ENCODE results near the gene CRIP3.

The CRIP3 gene

DNA sequence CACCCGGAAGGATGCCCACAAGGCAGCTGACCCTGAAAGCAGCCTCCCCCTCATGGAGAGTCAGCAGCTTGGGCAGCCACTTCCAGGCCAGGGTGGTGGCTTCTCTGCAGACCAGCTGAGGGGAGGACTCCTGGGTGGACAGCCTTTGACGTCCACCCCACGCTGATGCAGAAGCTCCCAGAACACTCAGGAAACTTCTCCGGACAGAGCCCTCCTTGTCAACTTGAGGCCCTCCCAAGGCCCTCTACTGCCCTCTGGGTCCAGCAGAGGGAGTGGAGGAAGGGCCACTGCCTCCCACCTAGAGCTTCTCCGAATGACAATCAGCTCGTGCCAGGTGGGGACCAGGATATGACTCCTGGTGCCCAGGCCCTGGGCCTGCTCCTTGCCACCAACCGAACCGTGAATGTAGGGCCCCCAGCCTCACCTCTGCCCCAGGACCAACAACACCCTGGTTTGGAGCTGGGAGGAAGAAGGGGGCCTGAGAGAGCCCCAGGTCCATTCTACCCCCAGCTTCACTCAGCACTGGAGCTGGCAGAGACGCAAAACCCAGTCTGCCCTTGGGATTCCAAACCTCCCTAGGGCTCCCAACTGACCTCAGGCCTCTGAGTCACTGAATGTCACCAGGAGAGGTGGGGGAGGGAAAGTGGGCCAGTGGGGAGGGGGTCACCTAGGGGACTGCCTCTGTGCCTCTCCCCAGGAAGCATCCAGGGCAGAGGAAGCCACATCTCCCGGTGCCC lies 21.5 kb downstream of the CRIP3 start:
- DNase-seq: no peak

DNA sequence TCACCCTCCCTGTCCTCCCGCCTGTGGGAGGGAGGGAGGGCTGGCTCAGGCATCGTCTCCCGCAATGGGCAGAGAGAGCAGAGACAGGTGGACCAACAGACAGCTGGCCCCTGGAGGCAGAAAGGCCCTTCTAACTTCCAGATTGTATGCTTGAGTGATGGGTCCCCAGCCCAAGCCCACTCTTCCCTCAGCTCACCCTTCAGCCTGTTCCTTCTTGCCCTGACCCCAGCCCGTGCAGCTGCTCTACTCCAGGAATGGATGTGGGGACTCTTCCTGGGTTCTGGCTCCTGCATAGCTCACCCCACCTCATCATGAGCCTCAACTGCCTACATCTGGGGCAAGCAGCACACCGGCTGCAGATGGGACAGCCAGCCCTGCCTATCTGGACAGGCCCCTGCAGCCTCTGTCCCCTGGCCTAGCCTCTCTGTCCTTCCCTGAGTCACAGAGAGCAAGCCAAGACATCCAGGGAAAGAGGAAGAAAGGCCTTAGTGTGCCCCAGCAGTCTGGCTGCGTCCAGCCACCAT lies 22.1 kb downstream of the CRIP3 start:
- no peak for DNase-seq

GRCh38 chr6:43285832-43286231 lies 22.8 kb downstream of the CRIP3 start:
- no peak for DNase-seq

- DNase-seq: no peak
Measured at GRCh38 chr6:43284991-43285781, 23.4 kb downstream of the CRIP3 start.

GRCh38 chr6:43283905-43284304 lies 24.7 kb downstream of the CRIP3 start:
- DNase-seq: no peak

DNA sequence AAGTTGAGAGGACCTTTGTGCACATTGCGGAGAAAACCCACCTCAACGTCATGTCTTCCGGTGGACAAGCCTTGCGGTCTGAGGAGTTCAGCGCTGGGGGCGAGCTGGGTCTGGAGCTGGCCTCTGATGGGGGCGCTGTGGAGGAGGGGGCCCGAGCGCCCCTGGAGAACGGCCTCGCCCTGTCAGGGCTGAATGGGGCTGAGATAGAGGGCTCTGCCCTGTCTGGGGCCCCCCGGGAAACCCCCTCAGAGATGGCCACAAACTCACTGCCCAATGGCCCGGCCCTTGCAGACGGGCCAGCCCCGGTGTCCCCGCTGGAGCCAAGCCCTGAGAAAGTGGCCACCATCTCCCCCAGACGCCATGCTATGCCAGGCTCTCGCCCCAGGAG lies 25.1 kb downstream of the CRIP3 start:
- no peak for DNase-seq

- DNase-seq: no peak
Measured at GRCh38 chr6:43282636-43283513, 25.8 kb downstream of the CRIP3 start.

GRCh38 chr6:43282060-43282459 lies 26.6 kb downstream of the CRIP3 start:
- no peak for DNase-seq

DNA sequence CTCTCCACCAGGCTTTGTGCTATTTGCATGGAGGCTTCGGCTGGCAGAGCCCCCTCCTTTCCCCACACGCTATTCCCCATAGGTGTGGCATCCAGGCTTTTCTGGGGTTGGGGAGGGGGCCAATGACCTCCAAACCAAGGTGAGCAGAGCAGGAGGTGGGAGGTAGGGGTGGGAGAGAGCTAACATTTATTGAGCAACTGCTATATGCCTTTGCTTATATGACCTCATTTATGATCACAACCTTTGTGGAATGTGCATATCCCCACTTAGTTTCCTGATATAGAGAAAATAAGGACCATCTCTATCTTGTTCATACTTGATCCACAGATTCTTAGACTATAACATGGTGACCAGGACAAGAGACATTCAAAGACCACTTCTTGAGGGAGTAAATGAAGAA lies 28.4 kb downstream of the CRIP3 start:
- no peak for DNase-seq

GRCh38 chr6:43278524-43279078 lies 30.0 kb downstream of the CRIP3 start:
- DNase-seq: no peak

- no peak for DNase-seq
Measured at GRCh38 chr6:43277643-43278523, 30.7 kb downstream of the CRIP3 start.

- DNase-seq: no peak
Measured at GRCh38 chr6:43277306-43277642, 31.4 kb downstream of the CRIP3 start.

DNA sequence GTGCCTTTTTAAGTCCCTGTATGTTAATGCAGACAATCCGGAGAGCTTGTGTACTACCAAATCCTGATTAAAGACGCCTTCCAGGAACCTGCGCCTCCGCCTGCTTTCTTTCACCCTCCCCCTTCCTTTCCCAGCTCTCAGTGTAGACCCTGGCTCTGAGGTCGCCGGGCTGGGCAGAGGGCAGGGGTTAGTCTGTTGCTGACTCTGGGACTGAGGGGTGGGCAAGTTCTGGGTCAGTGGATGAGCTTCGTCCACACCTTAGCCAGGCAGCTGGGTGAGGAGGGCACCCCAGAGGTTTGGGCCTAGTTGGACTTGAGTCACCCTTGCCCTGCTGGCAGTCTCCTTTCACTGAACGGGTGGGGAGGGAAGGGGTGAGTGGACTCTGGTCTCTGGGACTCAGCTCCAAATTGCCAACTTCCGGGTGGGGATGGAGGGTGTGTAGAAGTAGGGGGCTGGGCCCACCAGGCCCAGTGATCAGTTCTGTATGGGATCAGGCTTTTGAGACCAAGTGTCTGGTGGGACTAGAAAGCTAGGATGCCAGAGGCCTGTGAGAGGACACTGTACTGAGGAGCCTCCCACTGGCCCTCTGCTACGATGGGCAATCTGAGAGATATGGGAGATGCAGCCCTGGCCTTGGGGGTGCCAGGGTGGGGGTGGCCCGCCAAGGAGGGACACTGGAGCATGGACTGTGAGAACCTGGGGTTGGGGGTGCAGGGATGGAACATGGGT lies 31.9 kb downstream of the CRIP3 start:
- no peak for DNase-seq

- DNase-seq: peak; percentile 34
Measured at GRCh38 chr6:43275801-43276576, 32.6 kb downstream of the CRIP3 start.

DNA sequence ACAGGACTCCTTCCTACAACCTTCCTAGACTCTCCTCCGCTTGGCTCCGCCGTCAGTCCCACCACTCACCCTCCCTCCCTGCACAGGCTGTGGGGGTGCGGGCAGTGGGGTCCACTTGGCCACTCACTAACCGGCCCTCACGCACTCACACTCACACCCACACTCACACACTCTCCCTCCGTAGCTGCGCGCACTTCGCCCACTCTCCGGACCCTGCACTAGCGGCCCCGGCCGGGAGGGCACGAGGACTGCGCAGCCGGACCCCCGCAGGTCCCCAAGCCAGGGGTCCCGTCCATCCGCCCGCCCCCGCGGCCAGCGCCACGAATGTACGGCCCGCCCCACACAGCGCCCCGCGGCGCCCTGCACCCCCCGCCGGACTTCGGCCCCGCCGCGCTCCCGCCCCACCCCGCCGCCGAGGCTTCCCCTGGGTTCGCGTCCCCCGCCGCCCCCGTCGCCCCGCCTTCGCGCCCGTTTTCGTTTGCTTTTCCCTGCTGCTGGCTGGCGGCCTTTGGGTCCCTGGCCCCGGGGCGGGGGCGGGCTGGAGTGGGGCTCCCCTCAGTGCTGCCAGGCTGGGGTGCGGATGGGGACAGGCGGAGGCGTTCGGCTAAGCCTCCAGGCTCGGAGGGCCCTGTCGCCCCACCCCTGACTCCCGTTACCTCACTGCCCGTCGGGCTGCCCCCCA lies 33.6 kb downstream of the CRIP3 start:
- peak; percentile 33 for DNase-seq

DNA sequence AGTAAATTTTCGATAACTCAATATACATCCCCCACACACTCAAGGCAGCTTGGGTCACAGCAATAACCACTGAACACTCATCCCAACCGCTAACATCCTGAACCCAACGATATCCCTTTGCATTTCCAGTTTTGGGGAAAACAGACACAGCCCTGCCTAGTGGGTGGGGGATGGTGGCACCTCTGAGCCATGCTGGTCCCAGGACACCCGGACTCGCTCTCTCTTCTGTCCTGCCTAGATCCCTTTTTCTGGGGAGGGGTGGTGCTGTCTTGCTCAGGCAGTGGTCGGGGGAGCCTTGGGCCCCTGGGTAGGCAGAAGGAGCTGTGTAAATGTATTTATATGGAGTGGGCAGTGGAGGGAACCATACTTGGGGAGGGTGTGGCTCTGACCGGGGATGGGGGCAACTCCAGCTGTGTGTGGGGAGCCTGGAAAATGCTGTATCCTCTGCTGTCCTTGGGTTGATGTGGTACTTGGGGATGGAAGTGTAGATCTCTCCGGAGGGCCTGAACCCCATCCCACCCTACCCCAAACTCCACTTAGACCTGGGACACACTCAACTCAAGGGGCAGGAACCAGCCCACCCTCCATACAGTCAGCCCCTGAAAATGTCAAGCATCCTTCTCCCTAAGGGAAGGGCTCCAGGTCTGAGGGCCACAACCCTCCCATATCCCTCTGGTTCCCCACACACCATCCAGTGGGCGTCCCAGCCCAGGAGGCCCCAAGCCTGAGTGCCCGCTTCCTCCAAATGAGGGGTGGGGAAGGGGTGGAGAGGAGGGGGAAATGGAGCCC lies 34.3 kb downstream of the CRIP3 start:
- DNase-seq: no peak

DNA sequence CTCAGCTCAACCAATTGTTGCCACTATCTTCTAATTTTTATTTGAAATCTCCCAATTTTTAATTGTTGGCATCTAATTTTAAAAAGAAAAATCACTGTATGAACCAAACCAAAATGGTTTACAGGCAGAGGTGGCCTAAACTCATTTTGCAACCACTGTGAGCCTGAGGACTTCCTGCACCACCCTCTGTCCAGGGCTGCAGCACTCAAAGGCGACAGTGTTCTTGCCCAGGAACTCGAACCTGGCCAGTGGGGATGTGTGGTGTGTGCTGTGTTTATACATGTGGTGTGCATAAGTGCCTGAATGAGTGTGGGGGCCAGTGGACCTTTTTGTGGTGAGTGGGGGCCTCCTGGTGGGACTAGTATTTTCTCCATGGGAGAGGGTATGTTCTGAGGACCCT lies 34.9 kb downstream of the CRIP3 start:
- DNase-seq: no peak

DNA sequence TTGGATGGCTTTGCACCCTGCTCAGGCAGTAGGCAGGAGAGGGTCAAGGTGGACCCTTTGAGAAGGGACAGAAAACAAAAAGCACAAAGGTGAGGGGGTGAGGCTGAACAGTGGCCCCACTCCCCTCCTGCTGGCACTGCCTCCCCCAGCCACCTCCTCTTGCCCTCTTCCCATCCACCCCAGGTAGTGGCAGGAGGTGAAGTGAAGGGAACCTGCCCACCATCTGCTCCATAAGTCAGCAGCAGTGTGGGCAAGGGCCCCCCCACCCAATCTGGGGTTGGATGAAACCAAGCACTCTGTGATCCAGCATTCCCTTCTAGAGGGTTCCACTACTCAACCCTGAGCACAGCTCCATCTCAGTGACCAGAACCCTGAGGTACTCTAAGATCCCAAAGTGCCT lies 36.7 kb downstream of the CRIP3 start:
- no peak for DNase-seq

Data from stimulated activated CD4-positive, alpha-beta T cell treated with anti-CD3 and anti-CD28 coated beads, Interleukin-4, amount 100 ng/mL, for 24 hours (primary cell).